ENCODE measurements around the gene C10orf71.

The C10orf71 gene

GRCh38 chr10:49320191-49320590 is 21.2 kb downstream of the C10orf71 start:
- DNase-seq: no peak

- no peak for DNase-seq
Observed at GRCh38 chr10:49321021-49321420, 22.1 kb downstream of the C10orf71 start.

- DNase-seq: no peak
Observed at GRCh38 chr10:49322371-49323170, 23.6 kb downstream of the C10orf71 start.

- DNase-seq: no peak
Observed at GRCh38 chr10:49323171-49323895, 24.4 kb downstream of the C10orf71 start.

- DNase-seq: no peak
Observed at GRCh38 chr10:49323896-49324270, 24.9 kb downstream of the C10orf71 start.

GRCh38 chr10:49324711-49325110 is 25.7 kb downstream of the C10orf71 start:
- no peak for DNase-seq

- DNase-seq: no peak
Observed at GRCh38 chr10:49325131-49325915, 26.4 kb downstream of the C10orf71 start.

GRCh38 chr10:49325916-49326783 is 27.2 kb downstream of the C10orf71 start:
- DNase-seq: no peak

- no peak for DNase-seq
Observed at GRCh38 chr10:49327036-49327813, 28.3 kb downstream of the C10orf71 start.

GRCh38 chr10:49328401-49329145 is 29.6 kb downstream of the C10orf71 start:
- DNase-seq: no peak

- no peak for DNase-seq
Observed at GRCh38 chr10:49329146-49329505, 30.2 kb downstream of the C10orf71 start.

GRCh38 chr10:49330127-49330665 is 31.2 kb downstream of the C10orf71 start:
- DNase-seq: no peak

GRCh38 chr10:49331431-49331830 is 32.5 kb downstream of the C10orf71 start:
- no peak for DNase-seq

GRCh38 chr10:49332333-49332732 is 33.4 kb downstream of the C10orf71 start:
- DNase-seq: no peak

- no peak for DNase-seq
Observed at GRCh38 chr10:49332768-49333167, 33.8 kb downstream of the C10orf71 start.

- no peak for DNase-seq
Observed at GRCh38 chr10:49333192-49333591, 34.2 kb downstream of the C10orf71 start.

- no peak for DNase-seq
Observed at GRCh38 chr10:49334964-49335363, 36.0 kb downstream of the C10orf71 start.

- no peak for DNase-seq
Observed at GRCh38 chr10:49335364-49335972, 36.5 kb downstream of the C10orf71 start.

- DNase-seq: no peak
Observed at GRCh38 chr10:49338604-49339003, 39.6 kb downstream of the C10orf71 start.

- no peak for DNase-seq
Observed at GRCh38 chr10:49344840-49345239, 45.9 kb downstream of the C10orf71 start.

Measured in C1 segment of cervical spinal cord (tissue), 14 donors.